ENCODE measurements around the gene GLI1.
"Not testable (repeated sequence)": the region's sequence is repeated elsewhere in the genome, so short reads cannot be mapped to it uniquely, and the experiment has no call there.

GLI1 gene

DNA sequence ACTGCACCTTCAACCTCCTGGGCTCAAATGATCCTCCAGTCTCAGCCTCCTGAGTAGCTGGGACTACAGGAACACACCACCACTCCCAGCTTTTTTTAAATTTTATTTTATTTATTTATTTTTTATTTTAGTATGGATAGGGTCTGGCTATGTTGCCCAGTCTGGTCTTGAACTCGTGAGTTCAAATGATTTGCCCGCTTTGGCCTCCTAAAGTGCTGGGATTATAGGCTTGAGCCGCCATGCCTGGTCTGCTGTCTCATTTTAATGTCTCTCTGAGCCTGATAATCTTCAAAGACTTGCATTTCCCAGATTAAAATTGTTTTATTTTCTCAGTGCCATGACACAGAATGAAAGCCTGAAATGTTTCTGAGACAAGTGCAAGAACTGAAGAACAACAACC, 26.2 kb upstream of the GLI1 start:
- Mint-ChIP-seq H3K9me3 (no peaks in the 10 kb centered on the region), H3K27me3 (no peaks in the 10 kb centered on the region), H3K36me3 (no peaks in the 10 kb centered on the region), H3K27ac (no peak overlapping the region), H3K4me3 (no peak overlapping the region), H3K4me1 (peaks cover 20% of the 10 kb centered on the region)

DNA sequence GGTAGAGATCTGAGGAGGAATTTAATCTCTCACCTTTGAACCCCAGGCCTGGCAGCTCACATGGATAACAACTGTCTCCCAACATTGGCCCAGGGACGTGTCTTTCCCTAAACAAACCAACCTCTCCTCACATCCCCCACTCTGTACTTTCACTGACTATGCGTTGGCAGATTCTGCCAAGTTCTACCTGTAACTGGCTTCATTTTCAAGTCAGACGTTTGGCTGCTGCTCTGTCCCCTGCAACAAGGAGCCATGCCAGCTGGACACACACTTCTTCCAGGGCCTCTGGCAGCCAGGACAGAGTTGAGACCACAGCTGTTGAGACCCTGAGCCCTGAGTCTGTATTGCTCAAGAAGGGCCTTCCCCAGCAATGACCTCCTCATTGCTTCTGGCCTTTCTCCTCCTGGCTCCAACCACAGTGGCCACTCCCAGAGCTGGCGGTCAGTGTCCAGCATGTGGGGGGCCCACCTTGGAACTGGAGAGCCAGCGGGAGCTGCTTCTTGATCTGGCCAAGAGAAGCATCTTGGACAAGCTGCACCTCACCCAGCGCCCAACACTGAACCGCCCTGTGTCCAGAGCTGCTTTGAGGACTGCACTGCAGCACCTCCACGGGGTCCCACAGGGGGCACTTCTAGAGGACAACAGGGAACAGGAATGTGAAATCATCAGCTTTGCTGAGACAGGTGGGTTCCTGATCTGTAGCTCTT, 24.9 kb upstream of the GLI1 start, which contains the start of gene INHBC:
INHBC (plus strand) TSS at position 268 of the 707 bp plus-strand sequence; CDS start at position 371, 103 bp downstream.
- no peaks in the 10 kb centered on the region for H3K27me3 Mint-ChIP-seq
- H3K27ac Mint-ChIP-seq = peak within 1 kb of the TSS; percentile 55
- H3K4me1 Mint-ChIP-seq = peaks cover 14% of the 10 kb centered on the region
- H3K36me3 Mint-ChIP-seq = no peaks in the 10 kb centered on the region
- H3K4me3 Mint-ChIP-seq = no peak within 1 kb of the TSS
- H3K9me3 Mint-ChIP-seq = no peaks in the 10 kb centered on the region

DNA sequence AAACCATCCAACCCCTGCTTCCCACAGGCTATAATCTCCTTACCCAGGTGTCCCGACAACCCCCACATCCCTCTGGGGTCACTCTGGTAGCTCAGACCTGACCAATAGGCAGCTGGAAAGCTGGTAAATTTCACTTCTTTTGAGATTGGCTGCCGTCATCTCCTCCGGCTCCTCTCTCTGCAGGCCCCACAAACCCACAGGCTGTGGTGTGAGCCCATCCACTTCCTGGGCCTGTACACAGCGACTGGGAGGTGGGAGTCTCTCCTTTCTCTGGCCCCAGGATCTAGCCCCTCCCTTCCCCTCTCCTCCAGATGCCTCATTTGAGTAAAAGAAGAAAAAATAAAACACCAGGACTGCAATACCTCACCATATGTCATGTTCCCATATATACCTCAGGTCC, 24.3 kb upstream of the GLI1 start:
- Mint-ChIP-seq H3K4me3 (no peak overlapping the region), H3K9me3 (no peaks in the 10 kb centered on the region), H3K4me1 (peaks cover 9% of the 10 kb centered on the region), H3K36me3 (no peaks in the 10 kb centered on the region), H3K27ac (peak overlapping the region; percentile 55), H3K27me3 (no peaks in the 10 kb centered on the region)

DNA sequence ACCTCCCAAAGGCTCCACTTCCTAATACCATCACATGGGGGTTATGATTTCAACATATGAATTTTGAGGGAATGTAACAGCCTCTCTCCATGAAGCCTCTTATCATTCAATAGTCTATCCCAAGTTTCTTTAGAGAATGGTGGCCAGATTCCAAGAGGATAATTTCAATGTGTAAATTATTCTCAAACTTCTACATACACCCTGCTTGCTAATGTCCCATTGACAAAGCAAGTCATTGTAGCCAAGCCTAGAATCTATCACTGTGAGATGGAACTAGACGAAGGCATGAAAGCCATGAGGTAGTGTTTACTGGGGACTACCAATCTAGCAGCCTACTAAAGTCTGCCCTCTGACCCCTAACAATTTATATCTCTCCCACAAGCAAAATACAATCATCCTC, 21.2 kb upstream of the GLI1 start:
- Mint-ChIP-seq H3K4me1 (no peaks in the 10 kb centered on the region), H3K27ac (no peak overlapping the region), H3K9me3 (peaks cover 5% of the 10 kb centered on the region), H3K4me3 (no peak overlapping the region), H3K36me3 (peaks cover 5% of the 10 kb centered on the region), H3K27me3 (peaks cover 4% of the 10 kb centered on the region)

DNA sequence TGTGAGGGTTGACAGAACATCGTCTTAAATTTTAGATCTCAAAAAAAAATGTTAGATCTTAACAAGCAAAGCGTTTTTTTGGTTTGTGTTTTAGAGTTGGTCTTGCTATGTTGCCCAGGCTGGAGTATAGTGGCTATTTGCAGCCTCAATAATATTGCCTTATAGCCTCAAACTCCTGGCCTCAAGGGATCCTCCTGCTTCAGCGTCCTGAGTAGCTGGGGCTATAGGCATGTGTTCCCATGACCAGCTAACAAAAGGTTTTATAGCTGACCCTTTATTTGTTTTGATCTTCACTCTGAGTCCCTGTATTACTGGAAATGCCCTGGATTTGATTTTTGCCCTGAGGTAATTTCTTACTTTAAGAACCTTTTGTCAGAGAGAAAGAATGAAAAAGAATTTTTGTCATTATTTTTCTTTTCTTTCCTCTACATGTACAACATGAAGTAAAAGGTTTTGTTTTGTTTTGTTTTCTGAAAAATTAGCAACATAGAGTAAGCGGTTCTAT, 19.8 kb upstream of the GLI1 start:
- Mint-ChIP-seq H3K27me3 (peaks cover 4% of the 10 kb centered on the region), H3K9me3 (peaks cover 5% of the 10 kb centered on the region), H3K4me3 (no peak overlapping the region), H3K36me3 (peaks cover 5% of the 10 kb centered on the region), H3K4me1 (no peaks in the 10 kb centered on the region), H3K27ac (no peak overlapping the region)

DNA sequence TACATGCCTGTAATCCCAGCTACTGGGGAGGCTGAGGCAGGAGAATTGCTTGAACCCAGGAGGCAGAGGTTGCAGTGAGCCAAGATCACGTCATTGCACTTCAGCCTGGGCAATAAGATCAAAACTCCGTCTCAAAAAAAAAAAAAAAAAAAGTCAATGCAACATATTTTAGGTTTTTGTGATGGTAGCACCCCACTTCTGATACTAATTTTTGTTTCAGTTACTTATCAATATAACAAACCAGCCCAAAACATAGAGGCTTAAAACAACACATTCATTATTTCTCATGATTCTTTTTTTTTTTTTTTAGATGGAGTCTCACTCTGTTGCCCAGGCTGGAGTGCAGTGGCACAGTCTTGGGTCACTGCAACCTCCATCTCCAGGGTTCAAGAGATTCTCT, 18.2 kb upstream of the GLI1 start:
- H3K4me3 Mint-ChIP-seq, H3K4me1 Mint-ChIP-seq, H3K36me3 Mint-ChIP-seq, H3K27me3 Mint-ChIP-seq, H3K27ac Mint-ChIP-seq, H3K9me3 Mint-ChIP-seq: not testable (repeated sequence)

DNA sequence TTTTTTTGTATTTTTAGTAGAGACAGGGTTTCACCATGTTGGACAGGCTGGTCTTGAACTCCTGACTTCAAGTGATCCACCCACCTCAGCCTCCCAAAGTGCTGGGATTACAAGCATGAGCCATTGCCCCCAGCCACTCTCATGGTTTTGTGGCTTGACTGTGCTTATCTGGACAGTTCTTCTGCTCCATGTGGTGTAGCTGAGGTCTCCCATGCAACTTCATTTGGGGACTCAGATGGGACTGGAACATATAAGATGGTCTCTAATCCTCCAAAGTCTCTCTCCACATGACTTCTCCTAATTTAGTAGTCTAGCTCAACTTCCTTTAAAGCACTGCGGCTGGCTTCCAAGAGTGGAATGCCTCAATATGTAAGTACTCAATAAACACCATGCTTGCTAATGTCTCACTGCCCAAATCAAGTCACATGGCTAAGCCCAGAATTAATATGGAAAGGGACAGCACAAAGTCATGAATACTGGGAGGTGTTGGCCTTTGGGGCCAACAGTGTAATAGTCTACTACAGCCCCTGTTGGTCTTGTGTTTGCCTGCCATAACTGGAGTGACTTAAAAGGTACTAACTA, 17.6 kb upstream of the GLI1 start:
- no peak overlapping the region for H3K4me3 Mint-ChIP-seq
- H3K9me3 Mint-ChIP-seq = peaks cover 5% of the 10 kb centered on the region
- H3K36me3 Mint-ChIP-seq = peaks cover 5% of the 10 kb centered on the region
- H3K27ac Mint-ChIP-seq = no peak overlapping the region
- no peaks in the 10 kb centered on the region for H3K4me1 Mint-ChIP-seq
- H3K27me3 Mint-ChIP-seq = peaks cover 4% of the 10 kb centered on the region

DNA sequence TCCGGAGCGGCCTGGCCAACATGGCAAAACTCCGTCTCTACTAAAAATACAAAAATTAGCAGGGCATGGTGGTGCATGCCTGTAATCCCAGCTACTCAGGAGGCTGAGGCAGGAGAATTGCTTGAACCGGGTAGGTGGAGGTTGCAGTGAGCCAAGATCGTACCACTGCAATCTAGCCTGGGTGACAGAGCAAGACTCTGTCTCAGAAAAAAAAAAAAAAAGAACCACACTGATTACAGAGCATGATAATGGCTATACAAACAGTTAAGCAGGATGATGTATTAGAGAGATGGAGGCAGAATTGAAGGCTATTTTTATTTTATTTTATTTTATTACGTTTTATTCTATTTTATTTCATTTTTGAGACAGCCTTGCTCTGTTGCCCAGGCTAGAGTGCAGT, 15.2 kb upstream of the GLI1 start:
- not testable (repeated sequence) for H3K27ac Mint-ChIP-seq, H3K4me1 Mint-ChIP-seq, H3K36me3 Mint-ChIP-seq, H3K9me3 Mint-ChIP-seq, H3K4me3 Mint-ChIP-seq, H3K27me3 Mint-ChIP-seq

DNA sequence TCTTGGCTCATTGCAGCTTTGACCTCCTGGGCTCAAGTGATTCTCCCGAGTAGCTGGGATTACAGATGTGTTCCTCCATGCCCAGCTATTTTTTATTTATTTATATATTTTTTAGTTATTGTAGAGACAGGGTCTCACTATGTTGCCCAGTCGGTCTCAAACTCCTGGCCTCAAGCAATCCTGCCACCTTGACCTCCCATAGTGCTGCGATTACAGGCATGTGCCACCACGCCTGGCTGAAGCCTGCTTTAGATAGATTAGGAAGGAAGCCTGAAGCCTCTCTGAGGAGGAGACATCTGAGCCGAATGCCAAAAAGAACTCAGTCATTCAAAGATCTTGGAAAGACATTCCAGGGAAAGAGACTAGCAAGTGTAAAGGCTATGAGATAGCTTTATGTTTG, 14.8 kb upstream of the GLI1 start:
- Mint-ChIP-seq H3K36me3 (peaks cover 5% of the 10 kb centered on the region), H3K4me1 (no peaks in the 10 kb centered on the region), H3K9me3 (peaks cover 5% of the 10 kb centered on the region), H3K4me3 (no peak overlapping the region), H3K27ac (no peak overlapping the region), H3K27me3 (peaks cover 4% of the 10 kb centered on the region)

DNA sequence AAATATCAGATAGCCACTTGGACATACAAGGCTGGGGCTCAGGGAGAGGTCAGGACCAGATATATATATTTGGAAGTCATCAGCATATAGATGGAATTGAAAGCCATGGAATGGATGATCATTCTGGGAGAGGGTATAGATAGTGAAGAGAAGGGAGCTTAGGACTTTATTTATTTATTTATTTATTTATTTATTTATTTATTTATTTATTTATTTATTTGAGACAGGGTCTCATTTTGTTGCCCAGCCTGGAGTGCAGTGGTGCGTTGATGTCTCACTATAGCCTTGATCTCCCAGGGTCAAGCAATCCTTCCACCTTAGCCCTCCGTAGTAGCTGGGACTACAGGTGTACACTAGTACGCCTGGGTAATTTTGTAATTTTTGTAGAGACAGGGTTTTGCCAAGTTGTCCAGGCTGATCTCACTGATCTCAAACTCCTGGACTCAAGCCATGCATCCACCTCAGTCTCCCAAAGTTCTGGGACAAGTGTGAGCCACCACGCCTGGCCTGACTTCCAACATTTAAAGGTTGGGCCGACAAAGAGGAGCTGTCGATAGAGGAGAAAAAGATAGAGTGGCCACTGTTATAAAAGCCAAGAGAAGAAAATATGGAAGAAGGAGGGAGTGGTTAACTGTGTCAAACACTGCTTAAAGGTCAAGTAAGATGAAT, 13.2 kb upstream of the GLI1 start:
- Mint-ChIP-seq H3K9me3 (peaks cover 5% of the 10 kb centered on the region), H3K4me3 (no peak overlapping the region), H3K36me3 (peaks cover 5% of the 10 kb centered on the region), H3K27me3 (no peaks in the 10 kb centered on the region), H3K4me1 (no peaks in the 10 kb centered on the region), H3K27ac (no peak overlapping the region)

DNA sequence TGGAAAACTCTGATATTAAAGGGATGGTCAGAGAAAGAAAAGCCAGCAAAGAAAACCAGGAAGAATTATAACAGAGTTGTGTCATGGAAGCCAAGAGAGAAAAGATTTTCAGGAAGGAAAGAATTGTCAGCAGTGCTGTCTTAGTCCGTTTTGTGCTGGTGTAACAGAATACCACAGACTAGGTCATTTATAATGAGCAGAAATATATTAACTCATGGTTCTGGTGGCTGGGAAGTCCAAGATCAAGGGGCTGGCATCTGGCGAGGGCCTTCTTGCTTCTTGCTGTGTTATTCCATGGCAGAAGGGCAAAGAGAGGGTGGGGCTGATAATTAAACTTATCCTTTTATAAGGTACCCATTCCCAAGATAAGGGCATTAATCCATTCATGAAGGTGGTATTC, 10.9 kb upstream of the GLI1 start:
- no peaks in the 10 kb centered on the region for H3K9me3 Mint-ChIP-seq
- H3K36me3 Mint-ChIP-seq = no peaks in the 10 kb centered on the region
- no peaks in the 10 kb centered on the region for H3K27me3 Mint-ChIP-seq
- H3K4me1 Mint-ChIP-seq = no peaks in the 10 kb centered on the region
- no peak overlapping the region for H3K4me3 Mint-ChIP-seq
- H3K27ac Mint-ChIP-seq = no peak overlapping the region

DNA sequence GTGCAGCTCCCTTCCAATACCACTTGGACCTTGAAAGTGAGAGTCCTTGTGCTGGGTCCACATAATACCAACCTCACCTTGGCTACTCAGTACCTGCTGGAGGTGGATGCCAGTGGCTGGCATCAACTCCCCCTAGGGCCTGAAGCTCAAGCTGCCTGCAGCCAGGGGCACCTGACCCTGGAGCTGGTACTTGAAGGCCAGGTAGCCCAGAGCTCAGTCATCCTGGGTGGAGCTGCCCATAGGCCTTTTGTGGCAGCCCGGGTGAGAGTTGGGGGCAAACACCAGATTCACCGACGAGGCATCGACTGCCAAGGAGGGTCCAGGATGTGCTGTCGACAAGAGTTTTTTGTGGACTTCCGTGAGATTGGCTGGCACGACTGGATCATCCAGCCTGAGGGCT, 10.2 kb upstream of the GLI1 start:
- H3K9me3 Mint-ChIP-seq = no peaks in the 10 kb centered on the region
- H3K27me3 Mint-ChIP-seq = no peaks in the 10 kb centered on the region
- no peaks in the 10 kb centered on the region for H3K4me1 Mint-ChIP-seq
- H3K36me3 Mint-ChIP-seq = no peaks in the 10 kb centered on the region
- H3K27ac Mint-ChIP-seq = no peak overlapping the region
- no peak overlapping the region for H3K4me3 Mint-ChIP-seq

DNA sequence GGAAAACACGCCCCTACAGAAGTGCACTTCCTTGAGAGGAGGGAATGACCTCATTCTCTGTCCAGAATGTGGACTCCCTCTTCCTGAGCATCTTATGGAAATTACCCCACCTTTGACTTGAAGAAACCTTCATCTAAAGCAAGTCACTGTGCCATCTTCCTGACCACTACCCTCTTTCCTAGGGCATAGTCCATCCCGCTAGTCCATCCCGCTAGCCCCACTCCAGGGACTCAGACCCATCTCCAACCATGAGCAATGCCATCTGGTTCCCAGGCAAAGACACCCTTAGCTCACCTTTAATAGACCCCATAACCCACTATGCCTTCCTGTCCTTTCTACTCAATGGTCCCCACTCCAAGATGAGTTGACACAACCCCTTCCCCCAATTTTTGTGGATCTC, 9.5 kb upstream of the GLI1 start:
- Mint-ChIP-seq H3K4me1 (no peaks in the 10 kb centered on the region), H3K9me3 (no peaks in the 10 kb centered on the region), H3K36me3 (no peaks in the 10 kb centered on the region), H3K27me3 (no peaks in the 10 kb centered on the region), H3K27ac (no peak overlapping the region), H3K4me3 (no peak overlapping the region)

DNA sequence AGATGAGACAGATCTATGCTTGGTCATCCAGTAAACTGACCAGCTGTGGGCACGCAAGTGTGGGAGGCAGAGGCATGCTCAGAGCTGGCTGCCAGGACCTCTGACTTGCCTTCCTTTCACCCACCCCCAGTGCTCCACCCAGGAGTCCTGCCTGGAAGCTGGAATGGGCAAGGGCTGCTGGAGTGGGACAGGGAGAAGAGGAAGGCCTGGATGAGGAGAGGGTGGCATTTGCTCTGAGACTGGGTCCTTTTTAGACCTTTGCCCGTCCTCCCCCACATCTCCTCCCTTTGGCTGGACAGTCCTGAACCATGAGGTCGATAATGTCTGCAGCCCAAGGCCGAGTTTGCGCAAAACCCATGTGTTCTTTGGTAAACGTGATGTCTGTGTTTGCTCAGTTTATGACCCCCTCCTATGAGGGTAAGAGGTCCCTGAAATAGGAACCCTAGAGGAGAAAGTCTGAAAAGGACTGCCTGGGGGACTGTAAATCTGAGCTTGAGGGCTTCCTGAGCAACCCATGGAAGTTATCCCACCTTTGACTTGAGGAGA, 8.3 kb upstream of the GLI1 start:
- Mint-ChIP-seq H3K4me1 (peaks cover 8% of the 10 kb centered on the region), H3K27me3 (no peaks in the 10 kb centered on the region), H3K36me3 (no peaks in the 10 kb centered on the region), H3K9me3 (no peaks in the 10 kb centered on the region), H3K4me3 (no peak overlapping the region), H3K27ac (no peak overlapping the region)

DNA sequence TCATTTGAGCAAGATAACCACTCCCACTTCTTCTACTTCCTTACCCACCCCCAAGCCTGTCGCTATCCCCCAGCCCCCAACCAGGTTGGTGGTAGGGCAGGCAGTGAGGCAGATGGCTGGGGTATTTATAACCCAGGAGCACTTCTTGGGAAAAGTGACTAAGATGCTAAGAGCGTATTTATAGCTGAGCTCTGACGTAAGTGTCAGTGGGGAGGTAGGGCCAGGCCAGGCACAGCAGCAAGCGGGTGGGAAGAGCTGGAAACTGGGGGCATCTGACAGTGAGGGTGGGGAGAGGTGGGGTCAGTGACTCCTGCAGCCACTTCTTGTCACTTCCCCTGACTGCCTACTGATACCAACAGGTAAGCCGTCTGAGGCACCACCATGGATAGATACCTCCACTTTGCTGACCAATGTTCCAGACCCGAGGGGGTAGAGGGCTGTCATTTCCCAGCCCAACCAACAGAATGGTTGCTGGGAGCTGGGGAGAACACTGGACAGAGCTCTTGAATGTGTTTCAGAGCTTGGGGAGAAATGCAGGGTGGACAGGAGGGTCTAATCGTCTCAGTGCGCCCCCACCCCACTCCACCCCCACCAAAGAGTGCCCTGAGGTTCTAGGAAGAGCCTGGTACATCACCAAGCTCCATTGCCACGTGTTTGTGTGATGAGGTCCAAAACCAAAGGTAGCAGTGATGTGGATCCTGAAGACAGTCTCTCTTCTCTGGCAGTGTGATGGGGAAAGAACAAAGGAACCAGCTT, 7.2 kb upstream of the GLI1 start:
- H3K27ac Mint-ChIP-seq = no peak overlapping the region
- no peaks in the 10 kb centered on the region for H3K36me3 Mint-ChIP-seq
- peaks cover 9% of the 10 kb centered on the region for H3K4me1 Mint-ChIP-seq
- no peaks in the 10 kb centered on the region for H3K27me3 Mint-ChIP-seq
- H3K9me3 Mint-ChIP-seq = no peaks in the 10 kb centered on the region
- H3K4me3 Mint-ChIP-seq = no peak overlapping the region

Data from activated naive CD4-positive, alpha-beta T cell treated with anti-CD3 and anti-CD28 coated beads, Interleukin-2, amount 50 U/mL, for 24 hours (primary cell).